GM21717 (cell line): ENCODE measurements around the gene SERPINA9.
"Not testable (repeated sequence)": the region's sequence is repeated elsewhere in the genome, so short reads cannot be mapped to it uniquely, and the experiment has no call there.

ENCODE experiments used
- ATAC-seq: cut with Tn5 transposase; IDR thresholded peaks from one replicate; pipeline ENCODE4 v1.9.1; 2021; ENCODE audit warnings: mild to moderate bottlenecking, moderate library complexity; ENCODE audit not compliant: unreplicated experiment

SERPINA9 gene, protein sequence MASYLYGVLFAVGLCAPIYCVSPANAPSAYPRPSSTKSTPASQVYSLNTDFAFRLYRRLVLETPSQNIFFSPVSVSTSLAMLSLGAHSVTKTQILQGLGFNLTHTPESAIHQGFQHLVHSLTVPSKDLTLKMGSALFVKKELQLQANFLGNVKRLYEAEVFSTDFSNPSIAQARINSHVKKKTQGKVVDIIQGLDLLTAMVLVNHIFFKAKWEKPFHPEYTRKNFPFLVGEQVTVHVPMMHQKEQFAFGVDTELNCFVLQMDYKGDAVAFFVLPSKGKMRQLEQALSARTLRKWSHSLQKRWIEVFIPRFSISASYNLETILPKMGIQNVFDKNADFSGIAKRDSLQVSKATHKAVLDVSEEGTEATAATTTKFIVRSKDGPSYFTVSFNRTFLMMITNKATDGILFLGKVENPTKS

DNA sequence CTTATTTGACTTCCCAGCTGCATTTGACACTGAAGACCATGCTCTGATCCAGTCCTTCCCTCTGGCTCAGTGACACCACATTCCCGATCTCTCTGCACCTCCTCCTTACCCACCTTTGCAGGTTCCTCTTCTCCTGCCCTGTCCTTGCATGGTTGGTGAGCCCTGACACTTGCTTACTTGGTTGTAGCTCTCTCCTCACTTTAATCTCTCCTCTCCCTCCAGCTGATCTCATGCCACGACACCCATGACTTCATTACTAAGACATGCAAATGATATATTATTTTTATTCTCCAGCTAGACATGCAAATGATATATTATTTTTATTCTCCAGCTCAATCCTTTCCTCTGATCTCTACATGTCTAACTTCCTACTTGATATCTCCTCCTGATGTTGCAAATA, at the start of gene SERPINA9:
TSS of gene SERPINA9 (minus strand) at position 175 of the 400 bp plus-strand sequence. CDS start 6,357 bp downstream, outside the sequence.
- no peak for ATAC-seq

DNA sequence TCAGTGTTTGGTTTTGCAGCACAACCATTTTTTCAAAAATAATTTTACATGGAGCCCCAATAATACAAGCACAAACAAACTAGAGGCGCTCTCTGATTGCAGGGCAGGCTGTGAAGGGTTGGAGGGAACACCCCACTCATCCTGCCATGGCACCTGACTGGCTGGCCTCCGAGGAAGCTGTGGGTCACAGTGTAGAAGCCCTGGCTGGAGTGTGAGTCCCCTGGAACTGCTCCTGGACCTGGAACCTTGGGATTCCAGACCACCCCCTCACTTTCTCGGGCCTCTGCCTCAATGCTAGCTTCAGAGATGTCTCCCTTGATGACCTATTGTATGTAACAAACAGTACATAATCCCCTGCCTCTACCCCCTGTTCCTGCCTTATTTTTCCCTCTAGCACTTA, 48.1 kb upstream of the SERPINA9 start:
- ATAC-seq: no peak

DNA sequence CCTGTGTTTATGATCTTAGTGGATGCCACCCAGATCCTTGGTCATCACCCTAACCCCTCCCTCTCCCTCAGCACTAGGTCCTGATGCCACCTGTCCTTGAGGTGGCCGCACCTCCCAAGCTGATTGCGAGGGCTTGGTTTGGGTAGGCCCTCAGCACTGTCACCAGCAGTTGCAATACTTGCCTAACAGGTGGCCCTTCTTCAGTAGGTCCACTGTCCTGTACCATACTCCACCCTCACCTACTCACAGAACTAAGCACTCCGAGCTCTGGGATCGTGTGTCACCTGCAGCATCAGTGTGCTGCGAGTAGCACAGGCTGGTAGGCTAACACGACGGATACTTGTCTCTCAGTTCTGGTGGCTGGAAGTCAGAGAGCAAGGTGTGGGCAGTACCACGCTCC, 47.3 kb upstream of the SERPINA9 start:
- ATAC-seq: no peak

DNA sequence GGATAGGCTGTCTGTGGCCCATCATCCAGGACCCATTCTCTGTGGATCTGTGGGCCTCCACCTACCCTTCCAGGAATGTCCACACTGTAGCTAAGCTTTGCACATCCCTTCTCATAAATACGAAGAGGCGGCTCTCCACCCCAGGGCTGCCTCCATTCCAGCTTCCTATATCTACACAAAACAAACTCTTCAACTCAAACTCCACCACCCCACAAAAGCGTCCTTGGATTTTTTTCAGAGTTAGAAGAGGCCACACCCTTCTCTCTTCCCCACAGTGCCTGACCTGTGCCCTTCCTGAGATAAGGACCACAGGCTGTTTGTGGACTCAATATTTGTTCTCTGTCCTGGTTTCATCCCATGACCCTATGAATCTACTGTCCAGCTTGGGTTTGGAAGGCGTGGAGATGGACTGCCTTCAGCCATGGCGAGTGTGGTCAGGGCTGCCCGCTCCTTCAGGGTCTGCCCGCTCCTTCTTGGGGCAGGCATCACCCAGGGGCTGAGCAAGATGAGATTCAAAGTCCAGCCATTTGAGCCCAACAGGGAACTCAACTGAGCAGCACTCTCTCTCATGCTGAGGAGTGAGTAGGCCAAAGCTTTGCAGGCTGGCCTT, 46.2 kb upstream of the SERPINA9 start:
- no peak for ATAC-seq

DNA sequence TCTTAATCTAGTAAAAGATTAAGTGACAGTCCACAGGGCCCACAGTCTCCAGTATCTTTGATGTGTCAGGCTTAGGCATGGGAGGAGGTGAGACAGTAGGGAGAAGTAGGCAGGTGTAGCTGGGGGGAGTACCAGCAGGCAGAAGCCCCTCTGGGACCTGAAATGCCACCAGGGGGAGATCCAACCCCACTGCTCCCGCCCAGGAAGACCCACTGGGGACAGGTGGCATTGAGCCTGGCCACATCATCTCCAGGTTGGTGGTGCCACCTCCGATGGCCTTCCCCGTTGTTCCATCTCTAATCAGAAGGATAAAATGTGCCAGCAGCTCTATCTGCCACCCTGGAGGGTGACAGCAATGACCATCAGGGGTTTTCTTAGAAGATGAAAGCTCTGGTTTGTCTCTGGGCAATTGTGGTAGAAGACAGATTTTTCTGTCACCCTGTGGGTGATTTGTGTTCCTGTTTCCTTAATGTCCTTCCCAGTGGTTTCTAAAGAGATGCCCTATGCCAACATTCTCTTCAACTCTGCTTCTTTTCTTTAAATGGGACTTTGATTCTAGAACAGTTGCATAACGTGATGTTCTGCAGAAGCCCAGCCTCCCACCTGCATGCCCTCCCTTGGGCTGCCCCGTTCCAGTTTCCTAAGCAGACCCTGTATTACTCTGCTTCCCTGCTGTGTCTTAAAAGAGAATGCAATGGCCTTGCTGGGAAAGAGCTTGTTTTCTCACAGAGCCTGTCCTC, 45.5 kb upstream of the SERPINA9 start:
- no peak for ATAC-seq

DNA sequence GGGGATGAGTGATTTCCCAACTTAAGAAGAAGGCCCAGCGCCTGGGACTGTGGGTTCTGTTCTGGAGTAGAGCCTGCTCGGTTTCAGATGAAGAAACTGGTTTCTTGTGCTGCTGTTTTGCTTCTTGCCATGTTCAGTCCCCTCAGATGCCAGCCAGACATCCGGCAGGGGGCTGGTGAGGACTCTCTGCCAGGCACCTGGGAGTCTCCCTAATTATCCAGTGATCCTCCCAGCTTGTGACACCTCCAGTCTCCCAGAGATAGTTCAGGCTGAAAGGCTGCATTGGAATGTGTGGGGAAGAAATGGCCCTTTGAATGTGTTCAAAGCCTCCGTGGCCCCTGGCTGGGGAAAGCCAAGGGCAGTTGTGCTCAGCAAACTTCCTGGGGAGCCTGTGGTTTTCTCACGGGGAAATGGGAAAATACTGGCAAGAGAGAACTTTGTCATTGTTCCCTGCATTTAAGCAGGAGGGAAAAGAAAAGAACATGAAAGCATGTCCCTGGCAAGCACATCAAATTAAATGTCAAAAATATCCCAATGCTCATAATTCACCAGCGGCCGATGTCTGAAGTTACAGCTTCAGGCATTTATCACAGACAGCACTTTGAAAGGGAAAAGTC, 41.8 kb upstream of the SERPINA9 start:
- ATAC-seq: no peak

DNA sequence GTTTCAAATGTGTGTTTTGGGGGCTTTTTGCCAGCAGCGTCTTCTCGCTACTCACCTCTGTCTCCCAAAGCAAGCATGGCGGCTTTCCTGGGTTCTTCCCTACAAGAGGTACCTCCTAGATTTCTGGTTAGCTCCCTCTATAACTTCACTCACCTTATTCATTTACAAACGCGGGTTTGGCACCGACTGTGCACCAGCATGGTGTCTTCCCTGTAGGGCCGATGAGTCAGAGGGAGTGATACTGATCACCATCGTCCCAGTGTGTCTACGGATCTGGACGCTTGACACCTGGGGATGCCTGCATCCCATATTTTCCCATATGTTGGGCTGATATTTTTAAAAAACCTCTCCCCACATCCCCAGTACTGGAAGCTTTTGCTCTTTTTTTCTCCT, 41.2 kb upstream of the SERPINA9 start:
- ATAC-seq: no peak

DNA sequence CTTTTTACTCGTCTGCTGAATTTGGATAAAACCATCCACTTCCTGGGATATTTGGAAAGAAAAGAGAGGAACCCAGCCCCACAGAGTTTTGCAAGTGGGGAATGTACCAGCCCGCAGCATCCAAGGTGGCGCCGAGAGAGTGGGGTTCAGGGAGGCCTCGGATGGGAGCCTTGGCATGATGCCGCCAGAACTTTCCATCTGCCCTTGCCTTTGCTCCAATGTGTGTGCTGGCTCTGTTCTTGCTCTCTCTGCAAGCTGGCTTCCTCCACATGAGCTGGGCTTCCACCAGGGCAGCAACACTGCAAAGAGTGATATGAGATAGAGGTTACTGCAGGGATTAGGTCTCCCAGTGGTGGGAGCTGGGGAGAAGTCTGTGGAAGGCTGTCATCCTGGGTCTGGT, 39.9 kb upstream of the SERPINA9 start:
- ATAC-seq: no peak

DNA sequence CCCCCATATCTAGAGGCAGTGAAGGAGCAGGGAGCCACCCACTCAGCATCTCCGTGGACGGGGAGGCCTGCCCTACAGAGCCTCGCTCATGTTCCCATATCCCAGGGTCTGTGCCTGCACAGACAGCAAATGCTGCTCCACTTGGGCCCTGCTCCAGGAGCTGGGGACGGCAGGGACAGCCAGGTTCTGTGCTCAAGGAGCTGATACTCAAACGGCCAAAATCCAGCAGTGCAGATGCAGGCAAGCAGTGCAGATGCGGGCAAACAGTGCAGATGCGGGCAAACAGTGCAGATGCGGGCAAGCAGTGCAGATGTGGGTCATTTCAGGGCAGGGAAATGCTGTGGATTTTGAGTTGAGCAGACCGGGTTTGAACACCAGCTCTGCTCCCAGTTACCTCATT, 39.4 kb upstream of the SERPINA9 start:
- ATAC-seq: no peak

DNA sequence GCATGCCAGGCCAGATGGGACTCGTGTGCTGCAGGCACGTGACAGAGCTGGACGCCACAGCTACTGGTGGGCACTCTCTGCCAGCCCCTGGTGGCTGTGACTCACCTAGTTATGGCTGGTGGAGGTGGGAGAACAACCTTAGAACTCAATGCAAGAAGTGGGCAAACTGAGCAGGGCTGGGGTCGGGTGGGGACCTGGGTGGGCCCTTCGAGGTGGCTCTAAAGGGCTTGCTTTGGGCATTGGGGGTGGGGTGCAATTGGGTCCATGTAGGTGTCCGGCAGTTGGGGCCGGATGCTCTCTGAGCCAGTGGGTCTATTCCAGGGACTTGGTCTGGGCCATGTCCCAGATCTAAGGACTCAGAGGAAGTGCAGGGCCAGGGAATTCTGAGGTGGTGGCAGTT, 38.4 kb upstream of the SERPINA9 start:
- ATAC-seq: no peak

DNA sequence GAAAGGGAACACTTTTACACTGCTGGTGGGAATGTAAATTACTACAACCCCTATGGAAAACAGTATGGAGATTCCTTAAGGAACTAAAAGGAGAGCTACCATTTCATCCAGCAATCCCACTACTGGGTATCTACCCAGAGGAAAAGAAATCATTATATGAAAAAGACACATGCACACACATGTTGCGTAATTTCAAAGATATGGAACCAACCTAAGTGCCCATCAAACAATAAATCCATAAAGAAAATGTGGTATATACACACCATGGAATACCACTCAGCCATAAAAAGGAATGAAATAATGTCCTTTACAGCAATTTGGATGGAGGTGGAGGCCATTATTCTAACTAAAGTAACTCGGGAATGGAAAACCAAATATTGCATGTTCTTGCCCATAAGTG, 34.5 kb upstream of the SERPINA9 start:
- ATAC-seq: not testable (repeated sequence)

DNA sequence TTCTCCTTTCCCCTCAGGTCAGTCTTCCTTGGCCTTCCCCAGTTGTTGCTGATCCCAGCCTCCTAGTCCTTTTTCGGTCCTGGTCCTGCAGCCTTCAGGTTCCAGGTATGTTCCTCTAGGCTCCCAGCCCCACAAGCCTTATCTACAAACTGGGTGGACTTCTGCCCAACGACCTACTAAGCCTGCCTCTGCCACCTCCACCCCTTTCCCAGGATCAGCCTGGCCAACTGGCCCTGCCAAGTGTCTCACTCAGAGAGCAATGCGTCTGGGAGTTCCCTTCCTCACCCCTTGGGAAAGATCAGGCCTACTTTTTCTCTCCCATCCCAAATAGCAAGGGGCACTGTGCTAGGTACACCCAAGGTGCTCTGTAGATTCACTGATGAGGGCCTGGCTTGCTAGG, 33.4 kb upstream of the SERPINA9 start, which contains the start of gene SERPINA12:
TSS of gene SERPINA12 (minus strand) at position 114 of the 400 bp plus-strand sequence. CDS start 11,072 bp downstream, outside the sequence.
- ATAC-seq: no peak

DNA sequence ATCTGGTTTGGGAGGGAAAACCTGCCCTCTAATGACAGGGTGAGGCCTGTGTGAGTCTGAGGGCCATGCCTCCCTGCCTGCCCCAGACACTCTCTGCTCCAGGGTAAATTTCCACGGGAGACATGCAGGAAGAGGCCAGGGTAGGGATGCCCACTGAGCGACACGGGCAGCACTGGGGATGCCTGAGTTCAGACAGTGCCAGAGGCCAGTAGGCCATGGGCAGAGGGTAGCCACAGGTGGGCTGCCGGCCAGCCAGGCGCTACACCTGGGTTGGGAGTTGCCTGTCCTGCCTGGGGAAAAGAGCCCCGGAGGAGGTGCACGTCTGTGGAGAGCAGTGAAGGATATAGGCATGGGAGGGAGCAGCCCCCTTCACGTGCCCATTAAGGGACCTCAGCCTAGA, 29.6 kb upstream of the SERPINA9 start:
- no peak for ATAC-seq

DNA sequence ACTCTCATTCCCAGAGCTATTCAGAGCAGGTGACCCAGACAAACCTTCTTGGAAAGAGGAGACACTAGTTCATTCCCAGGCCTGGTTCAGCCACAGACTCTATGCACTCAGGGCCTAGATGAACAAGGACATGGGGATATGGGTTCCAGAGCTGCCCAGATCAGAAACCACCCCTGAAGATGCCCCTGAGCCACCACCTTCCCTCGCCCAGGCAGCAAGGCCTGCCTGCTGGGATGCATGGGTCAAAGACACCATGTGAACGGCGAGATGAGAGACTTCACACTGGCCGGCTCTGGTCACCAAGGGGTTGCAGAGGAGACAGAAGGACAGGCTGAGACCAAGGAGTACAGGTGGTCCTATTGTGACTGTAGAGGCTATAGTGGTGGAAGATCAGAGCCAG, 29.2 kb upstream of the SERPINA9 start:
- no peak for ATAC-seq

DNA sequence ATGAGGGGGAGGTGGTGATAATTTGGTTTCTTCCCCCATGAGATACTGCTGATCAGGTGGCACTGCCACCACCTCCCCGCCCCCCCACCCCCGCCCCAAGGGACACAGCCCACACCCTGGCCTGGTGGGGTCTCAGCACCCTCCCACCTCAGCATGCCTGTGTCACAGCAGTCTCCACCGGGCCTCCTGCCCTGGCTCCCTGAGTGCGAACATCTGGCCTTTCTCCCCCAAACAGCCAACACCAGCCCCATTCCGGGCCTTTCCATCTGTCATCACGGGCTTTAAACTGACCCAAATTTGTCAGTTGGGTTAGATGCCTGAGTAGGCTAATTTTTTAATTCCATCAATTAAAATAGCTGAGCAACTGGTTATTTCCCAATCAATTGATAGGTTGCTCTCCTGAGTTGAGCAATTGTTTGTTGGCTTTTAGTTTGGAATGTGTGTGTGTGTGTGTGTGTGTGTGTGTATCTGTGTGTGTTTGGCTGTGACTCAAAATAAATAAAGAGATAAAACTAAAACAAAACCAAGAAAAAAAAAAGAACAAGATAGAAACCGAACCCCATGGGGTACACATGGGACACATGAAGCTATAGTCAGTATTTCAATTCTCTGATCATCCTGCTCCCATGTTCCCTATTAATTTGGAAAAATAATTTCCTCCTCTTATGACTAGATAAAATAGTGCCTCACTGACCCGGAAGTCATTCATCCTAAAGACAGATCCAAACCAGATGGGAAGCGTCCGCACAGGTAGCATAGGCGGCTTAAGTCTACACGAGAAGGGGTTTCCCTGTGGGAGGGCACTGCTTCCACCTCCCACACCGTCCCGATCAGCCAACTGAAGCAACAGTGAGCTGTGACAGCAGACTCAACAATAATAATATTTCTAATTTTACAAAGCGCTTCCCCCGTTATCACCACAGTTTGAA, 25.9 kb upstream of the SERPINA9 start:
- ATAC-seq: no peak

DNA sequence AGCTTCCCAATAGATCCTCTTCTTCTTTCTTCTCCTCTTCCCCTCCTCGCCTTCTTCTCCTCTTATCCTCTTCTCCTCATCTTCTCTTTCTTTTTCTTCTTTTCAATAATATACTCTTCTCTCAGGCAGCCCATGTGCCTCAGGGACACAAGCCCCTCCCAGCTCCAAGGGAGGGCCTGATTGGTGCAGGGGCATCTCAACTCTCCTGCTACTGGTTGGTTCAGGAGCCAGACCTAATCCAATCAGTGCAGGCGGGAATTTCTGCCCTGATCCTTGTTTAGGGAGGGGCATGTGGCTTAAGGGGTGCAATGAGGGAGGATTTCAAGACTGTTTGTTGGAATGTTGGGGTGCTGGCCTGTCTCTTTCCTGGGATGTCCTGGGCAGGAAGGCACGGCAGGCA, 24.3 kb upstream of the SERPINA9 start:
- no peak for ATAC-seq

DNA sequence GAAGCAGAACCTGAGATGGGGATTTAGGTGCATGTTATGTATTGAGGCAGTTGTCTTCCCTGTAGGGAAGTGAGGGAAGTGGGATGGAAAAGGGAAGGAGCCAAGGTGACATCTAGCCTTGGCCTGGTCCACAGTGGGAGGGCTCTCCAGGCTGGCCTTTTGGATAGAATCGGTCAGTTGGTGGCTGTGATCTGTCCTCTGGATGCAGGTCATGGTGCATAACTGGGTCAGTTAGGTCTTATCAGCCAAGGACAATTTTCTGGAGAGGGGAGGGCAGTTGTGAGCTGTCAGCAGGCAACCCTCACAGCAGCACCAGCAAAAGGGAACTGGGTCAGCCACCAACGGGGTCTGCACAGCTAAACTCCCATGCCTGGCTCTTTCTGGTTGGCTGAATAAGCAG, 23.7 kb upstream of the SERPINA9 start:
- no peak for ATAC-seq

DNA sequence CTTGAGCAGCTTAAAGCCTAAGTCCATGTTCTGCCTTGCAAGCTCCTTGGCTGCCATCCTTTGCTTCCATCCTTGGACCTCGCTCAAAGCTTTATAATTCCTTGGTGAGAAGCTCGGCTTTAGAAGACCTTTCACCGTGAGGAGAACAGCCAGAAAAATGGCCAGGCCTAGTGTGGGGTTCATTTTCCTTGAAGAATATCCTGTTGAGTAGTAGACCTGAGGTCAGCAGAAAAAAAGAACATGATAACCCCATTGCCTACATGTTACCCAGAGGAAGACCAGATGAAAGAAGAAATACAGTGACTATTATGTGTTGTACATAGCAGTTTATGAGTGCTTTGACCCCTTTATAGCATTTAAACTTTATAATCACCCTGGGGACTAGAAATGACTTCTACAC, 22.2 kb upstream of the SERPINA9 start:
- no peak for ATAC-seq

DNA sequence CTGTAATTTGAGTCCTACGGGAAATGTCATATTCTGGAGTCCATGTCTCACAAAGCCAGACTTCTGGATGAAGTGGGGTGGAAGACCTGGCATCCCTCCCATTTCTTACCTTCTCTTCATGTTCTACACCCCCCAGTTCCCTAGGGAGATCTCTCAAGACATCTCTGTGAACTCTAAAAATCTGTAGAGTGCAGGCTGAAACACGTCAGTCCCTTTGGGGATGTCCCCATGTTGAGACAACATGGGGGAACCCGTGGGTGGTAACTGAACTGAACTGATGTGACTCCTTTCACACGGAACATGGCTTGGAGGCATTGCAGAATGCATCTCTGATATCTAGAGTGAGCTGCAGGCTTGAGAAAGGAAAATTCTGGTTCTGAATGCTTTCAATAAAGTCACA, 18.1 kb upstream of the SERPINA9 start:
- ATAC-seq: no peak

DNA sequence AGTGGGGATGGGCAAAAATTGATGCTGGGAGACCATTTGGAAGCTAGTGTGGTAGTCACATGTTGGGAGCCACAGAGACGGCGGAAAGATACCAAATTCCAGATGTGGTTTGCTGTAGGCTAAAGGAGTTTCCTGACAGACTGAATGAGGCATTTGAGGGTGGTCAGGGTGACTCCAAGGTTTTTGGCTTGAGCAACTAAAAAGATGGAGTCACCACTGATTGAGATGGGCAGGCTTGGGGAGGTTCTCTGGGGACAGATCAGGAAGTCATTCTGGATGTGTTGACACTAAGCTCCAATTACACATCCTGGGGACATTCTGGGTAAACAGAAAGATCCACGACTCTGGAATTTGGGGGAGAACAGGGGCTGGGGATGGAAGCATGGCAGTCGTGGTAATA, 15.5 kb upstream of the SERPINA9 start:
- ATAC-seq: no peak
